ENCODE measurements around the gene ADGRE2.
"Not testable (repeated sequence)": the region's sequence is repeated elsewhere in the genome, so short reads cannot be mapped to it uniquely, and the experiment has no call there.

ADGRE2 gene

DNA sequence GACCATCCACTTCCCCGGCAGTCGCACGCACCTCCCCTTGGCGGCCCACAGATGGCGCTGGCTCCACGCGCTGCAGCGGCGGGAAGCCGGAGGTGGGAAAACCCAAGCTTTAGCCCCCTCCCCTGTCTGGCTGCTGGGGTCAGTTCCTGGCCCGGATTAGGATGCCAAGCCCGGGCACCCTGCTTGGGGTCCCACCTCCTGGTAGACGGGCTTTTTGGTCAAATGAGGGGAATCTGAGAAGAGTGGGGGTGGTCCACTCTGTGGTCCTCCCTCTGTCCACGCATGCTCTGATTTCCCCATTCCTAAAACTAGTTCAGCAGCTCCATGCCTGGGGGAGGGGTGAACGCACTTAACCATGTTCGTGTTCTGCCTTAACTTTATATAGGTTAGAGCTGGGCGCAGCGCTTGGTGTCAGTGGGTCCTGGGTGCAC lies 8.1 kb upstream of the ADGRE2 start:
- Histone ChIP-seq H3K4me1 (ENCODE audit: control insufficient read depth, insufficient read depth, low read depth, low read length) (no peaks in the 10 kb centered on the region), H3K27ac (ENCODE audit: low read length, poor library complexity, severe bottlenecking) (no peak overlapping the region), H2BK12ac (ENCODE audit: low read length in 2 of 2) (no peak overlapping the region), H2BK120ac (ENCODE audit: low read depth, low read length) (no peak overlapping the region), H3K4ac (ENCODE audit: low read depth in 1 of 2, low read length in 2 of 2) (no peak overlapping the region), H3K4me3 (ENCODE audit: insufficient read depth in 1 of 2, low read depth in 1 of 2, low read length in 2 of 2) (no peak overlapping the region), H3K18ac (ENCODE audit: low read depth in 1 of 2, low read length in 2 of 2) (no peak overlapping the region), H2BK5ac (ENCODE audit: low read depth, low read length, poor library complexity, severe bottlenecking) (no peak overlapping the region), H2BK15ac (ENCODE audit: low read depth, poor library complexity, severe bottlenecking) (no peak overlapping the region), H3K9me3 (ENCODE audit: control insufficient read depth, low read length) (no peaks in the 10 kb centered on the region), H4K8ac (ENCODE audit: low read length) (no peak overlapping the region), H3K4me2 (ENCODE audit: low read length, poor library complexity, severe bottlenecking) (no peak overlapping the region), H2AFZ (ENCODE audit: low read depth, low read length) (peak overlapping the region; percentile 63), H4K91ac (ENCODE audit: low read length) (no peak overlapping the region), H3K79me1 (replicated peaks; ENCODE audit: low read length, poor library complexity, severe bottlenecking) (no peaks in the 10 kb centered on the region), H3K23ac (ENCODE audit: low read length in 2 of 2) (no peak overlapping the region), H3K9ac (ENCODE audit: low read length) (no peak overlapping the region), H3K36me3 (ENCODE audit: control insufficient read depth in 1 of 2, insufficient read depth in 2 of 2, low read depth in 1 of 2, low read length in 2 of 2) (no peaks in the 10 kb centered on the region), H3K27me3 (ENCODE audit: control insufficient read depth in 1 of 2, insufficient read depth in 1 of 2, low read length in 2 of 2) (no peaks in the 10 kb centered on the region), H3K14ac (ENCODE audit: low read length in 2 of 2) (no peak overlapping the region), H2AK5ac (ENCODE audit: low read length, severe bottlenecking) (no peak overlapping the region)
- no peak for DNase-seq
- WGBS: 23% methylated on average over 17 of the region's 18 CpGs

DNA sequence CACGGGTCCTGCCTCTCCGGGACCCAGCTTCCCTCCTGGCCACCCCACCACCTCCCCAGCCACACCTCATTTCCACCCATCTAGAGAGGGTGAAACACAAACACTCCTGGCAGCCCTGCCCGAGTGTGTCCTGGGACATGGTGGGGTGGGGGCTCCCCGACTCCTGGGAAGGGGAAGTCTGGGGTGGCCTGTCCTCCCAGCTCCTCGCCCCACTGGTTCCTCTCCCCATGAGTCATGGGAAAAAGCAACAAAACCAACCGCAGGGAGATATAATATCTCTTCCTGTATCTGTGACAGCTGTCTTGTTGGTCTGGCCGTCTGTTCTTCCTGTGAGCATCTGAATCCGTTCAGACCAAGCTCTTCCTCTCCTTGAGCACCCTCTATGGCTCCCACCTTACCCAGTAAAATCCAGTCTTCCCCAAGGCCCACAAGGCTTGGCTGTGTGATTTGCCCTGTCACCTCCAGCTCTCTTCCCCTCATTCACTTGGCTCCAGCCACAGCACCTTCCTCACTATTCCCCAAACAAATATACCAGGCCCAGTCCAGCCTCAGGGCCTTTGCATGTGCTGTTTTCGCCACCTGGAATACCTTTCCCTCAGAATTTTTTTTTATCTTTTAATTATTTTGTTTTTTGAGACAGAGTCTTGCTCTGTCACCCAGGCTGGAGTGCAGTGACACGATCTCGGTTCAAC lies 6.9 kb upstream of the ADGRE2 start:
- H3K18ac ChIP-seq (ENCODE audit: low read depth in 1 of 2, low read length in 2 of 2); H3K9ac ChIP-seq (ENCODE audit: low read length); H2BK5ac ChIP-seq (ENCODE audit: low read depth, low read length, poor library complexity, severe bottlenecking); H3K4me1 ChIP-seq (ENCODE audit: control insufficient read depth, insufficient read depth, low read depth, low read length); H2BK120ac ChIP-seq (ENCODE audit: low read depth, low read length); H2BK12ac ChIP-seq (ENCODE audit: low read length in 2 of 2); H3K27ac ChIP-seq (ENCODE audit: low read length, poor library complexity, severe bottlenecking); H3K36me3 ChIP-seq (ENCODE audit: control insufficient read depth in 1 of 2, insufficient read depth in 2 of 2, low read depth in 1 of 2, low read length in 2 of 2); H3K4ac ChIP-seq (ENCODE audit: low read depth in 1 of 2, low read length in 2 of 2); H3K79me1 ChIP-seq (replicated peaks; ENCODE audit: low read length, poor library complexity, severe bottlenecking); H2AFZ ChIP-seq (ENCODE audit: low read depth, low read length); H3K23ac ChIP-seq (ENCODE audit: low read length in 2 of 2); H3K14ac ChIP-seq (ENCODE audit: low read length in 2 of 2); H3K4me2 ChIP-seq (ENCODE audit: low read length, poor library complexity, severe bottlenecking); H2BK15ac ChIP-seq (ENCODE audit: low read depth, poor library complexity, severe bottlenecking); H4K8ac ChIP-seq (ENCODE audit: low read length); H2AK5ac ChIP-seq (ENCODE audit: low read length, severe bottlenecking); H3K27me3 ChIP-seq (ENCODE audit: control insufficient read depth in 1 of 2, insufficient read depth in 1 of 2, low read length in 2 of 2); H3K9me3 ChIP-seq (ENCODE audit: control insufficient read depth, low read length); H4K91ac ChIP-seq (ENCODE audit: low read length); H3K4me3 ChIP-seq (ENCODE audit: insufficient read depth in 1 of 2, low read depth in 1 of 2, low read length in 2 of 2): not testable (repeated sequence)
- DNase-seq: peak; percentile 8
- 70% methylated on average over 7 of the region's 11 CpGs for WGBS

DNA sequence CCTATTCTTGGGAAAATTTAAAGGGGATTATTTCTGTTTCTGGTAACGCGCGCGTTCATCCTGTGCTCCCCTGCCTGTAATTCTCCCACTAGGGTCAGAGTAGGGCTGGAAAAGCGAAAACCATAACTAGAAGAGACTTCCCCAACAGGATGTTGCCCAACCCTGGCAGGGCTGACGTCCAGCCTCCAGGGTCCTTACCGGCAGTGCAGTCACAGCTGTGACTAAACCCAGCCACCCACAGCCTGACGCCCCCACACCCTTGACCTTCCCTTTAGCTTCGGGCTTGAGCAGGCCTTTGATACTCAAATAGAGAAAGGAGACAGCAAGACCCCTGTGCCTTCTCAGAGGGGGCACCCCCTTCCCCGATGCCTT lies 6.4 kb upstream of the ADGRE2 start:
- not testable (repeated sequence) for H2AFZ ChIP-seq (ENCODE audit: low read depth, low read length)

DNA sequence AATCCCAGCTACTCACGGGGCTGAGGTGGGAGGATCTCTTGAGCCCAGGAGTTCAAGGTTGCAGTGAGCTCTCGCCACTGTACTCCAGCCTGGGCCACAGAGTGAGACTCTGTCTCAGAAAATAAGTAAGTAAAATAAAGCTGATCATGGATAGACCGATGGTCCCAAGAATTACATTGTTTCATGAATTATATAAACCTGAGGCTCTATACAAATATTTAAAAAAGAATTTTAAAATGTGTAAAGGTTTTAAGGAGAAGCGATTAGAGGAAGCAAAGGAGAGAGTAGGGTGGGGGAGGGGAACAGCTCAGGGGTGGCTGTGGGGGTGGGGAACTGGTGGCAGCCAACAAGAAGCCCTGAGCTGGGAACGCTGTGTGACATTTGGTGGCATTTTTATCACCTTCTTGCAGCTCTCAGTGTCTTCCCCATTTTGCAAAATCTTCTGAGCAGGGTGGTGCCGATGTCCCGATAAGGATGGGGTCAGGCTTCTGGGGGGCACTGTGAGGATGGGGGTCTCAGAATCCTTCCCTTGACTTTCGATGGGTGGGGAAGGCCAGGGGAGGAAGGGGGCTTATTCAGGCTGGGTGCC lies 5.1 kb upstream of the ADGRE2 start:
- not testable (repeated sequence) for H3K23ac ChIP-seq (ENCODE audit: low read length in 2 of 2); H4K8ac ChIP-seq (ENCODE audit: low read length); H3K9ac ChIP-seq (ENCODE audit: low read length); H3K9me3 ChIP-seq (ENCODE audit: control insufficient read depth, low read length); H3K36me3 ChIP-seq (ENCODE audit: control insufficient read depth in 1 of 2, insufficient read depth in 2 of 2, low read depth in 1 of 2, low read length in 2 of 2); H2BK120ac ChIP-seq (ENCODE audit: low read depth, low read length); H3K27me3 ChIP-seq (ENCODE audit: control insufficient read depth in 1 of 2, insufficient read depth in 1 of 2, low read length in 2 of 2); H2AK5ac ChIP-seq (ENCODE audit: low read length, severe bottlenecking); H3K27ac ChIP-seq (ENCODE audit: low read length, poor library complexity, severe bottlenecking); H3K18ac ChIP-seq (ENCODE audit: low read depth in 1 of 2, low read length in 2 of 2); H3K4me1 ChIP-seq (ENCODE audit: control insufficient read depth, insufficient read depth, low read depth, low read length); H3K4ac ChIP-seq (ENCODE audit: low read depth in 1 of 2, low read length in 2 of 2); H3K14ac ChIP-seq (ENCODE audit: low read length in 2 of 2); H3K4me3 ChIP-seq (ENCODE audit: insufficient read depth in 1 of 2, low read depth in 1 of 2, low read length in 2 of 2); H2BK5ac ChIP-seq (ENCODE audit: low read depth, low read length, poor library complexity, severe bottlenecking); H2BK15ac ChIP-seq (ENCODE audit: low read depth, poor library complexity, severe bottlenecking); H3K4me2 ChIP-seq (ENCODE audit: low read length, poor library complexity, severe bottlenecking); H2AFZ ChIP-seq (ENCODE audit: low read depth, low read length); H3K79me1 ChIP-seq (replicated peaks; ENCODE audit: low read length, poor library complexity, severe bottlenecking); DNase-seq; H2BK12ac ChIP-seq (ENCODE audit: low read length in 2 of 2); H4K91ac ChIP-seq (ENCODE audit: low read length)
- WGBS: 85% methylated on average over 4 of the region's 8 CpGs

More for the DNA sequence above, 6.4 kb upstream of the ADGRE2 start:
- H2BK15ac ChIP-seq (ENCODE audit: low read depth, poor library complexity, severe bottlenecking); H4K8ac ChIP-seq (ENCODE audit: low read length); H3K27me3 ChIP-seq (ENCODE audit: control insufficient read depth in 1 of 2, insufficient read depth in 1 of 2, low read length in 2 of 2); H4K91ac ChIP-seq (ENCODE audit: low read length); H3K4me2 ChIP-seq (ENCODE audit: low read length, poor library complexity, severe bottlenecking); H2AK5ac ChIP-seq (ENCODE audit: low read length, severe bottlenecking); H3K4ac ChIP-seq (ENCODE audit: low read depth in 1 of 2, low read length in 2 of 2); H3K27ac ChIP-seq (ENCODE audit: low read length, poor library complexity, severe bottlenecking); H3K9ac ChIP-seq (ENCODE audit: low read length); H2BK12ac ChIP-seq (ENCODE audit: low read length in 2 of 2); H3K14ac ChIP-seq (ENCODE audit: low read length in 2 of 2); H2BK120ac ChIP-seq (ENCODE audit: low read depth, low read length); H3K23ac ChIP-seq (ENCODE audit: low read length in 2 of 2); H3K36me3 ChIP-seq (ENCODE audit: control insufficient read depth in 1 of 2, insufficient read depth in 2 of 2, low read depth in 1 of 2, low read length in 2 of 2); H3K18ac ChIP-seq (ENCODE audit: low read depth in 1 of 2, low read length in 2 of 2); H3K79me1 ChIP-seq (replicated peaks; ENCODE audit: low read length, poor library complexity, severe bottlenecking); H3K9me3 ChIP-seq (ENCODE audit: control insufficient read depth, low read length); H3K4me1 ChIP-seq (ENCODE audit: control insufficient read depth, insufficient read depth, low read depth, low read length); H3K4me3 ChIP-seq (ENCODE audit: insufficient read depth in 1 of 2, low read depth in 1 of 2, low read length in 2 of 2); H2BK5ac ChIP-seq (ENCODE audit: low read depth, low read length, poor library complexity, severe bottlenecking): not testable (repeated sequence)
- DNase-seq: peak; percentile 4
- WGBS: 73% methylated on average over 8 of the region's 10 CpGs
